Measurements from ENCODE around the gene SLC8B1.
"Not testable (repeated sequence)": the region's sequence is repeated elsewhere in the genome, so short reads cannot be mapped to it uniquely, and the experiment has no call there.

SLC8B1 gene

GRCh38 chr12:113354192-113354591 lies 19.3 kb upstream of the SLC8B1 start:
- not testable (repeated sequence) for DNase-seq

GRCh38 chr12:113351089-113351488 lies 16.2 kb upstream of the SLC8B1 start:
- no peak for DNase-seq

GRCh38 chr12:113348849-113349536 lies 14.1 kb upstream of the SLC8B1 start:
- no peak for DNase-seq

DNA sequence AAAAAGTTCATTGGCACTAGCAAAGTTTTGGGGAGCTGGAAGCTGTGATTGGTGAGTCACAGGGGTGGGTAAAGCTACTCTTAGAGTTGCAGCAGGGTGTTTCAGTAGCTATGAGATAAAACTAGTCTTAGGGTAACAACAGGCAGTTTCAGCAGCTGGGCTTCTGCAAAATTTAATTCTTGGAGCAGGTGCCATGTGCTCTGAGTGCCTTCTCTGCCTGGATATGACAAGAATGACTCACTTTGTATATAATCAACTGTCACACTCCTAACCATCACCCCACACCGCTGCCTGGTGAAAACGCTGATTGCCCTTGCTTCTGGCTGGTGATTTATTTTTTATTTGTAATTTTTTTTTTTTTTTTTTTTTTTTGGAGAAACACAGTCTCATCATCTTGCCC lies 13.0 kb upstream of the SLC8B1 start:
- no peak for DNase-seq

DNA sequence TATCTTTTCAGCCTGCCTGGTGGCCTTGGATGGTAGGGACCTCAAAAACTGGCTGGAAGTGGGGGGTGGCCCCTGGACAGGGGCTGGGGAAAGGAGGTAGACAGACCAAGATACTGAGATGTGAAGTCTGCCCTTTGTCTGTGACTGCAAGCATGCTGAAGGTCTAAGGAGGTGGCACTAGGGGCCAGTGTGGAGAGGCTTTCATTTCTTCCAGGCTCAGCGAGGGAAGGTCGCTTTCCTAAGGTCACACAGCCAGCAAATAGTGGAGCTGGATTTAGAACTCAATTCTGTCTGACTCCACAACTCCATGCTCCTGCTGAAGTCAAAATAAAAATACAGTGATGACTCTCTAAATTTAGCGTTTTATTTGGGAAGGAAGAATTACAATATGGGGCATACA lies 12.2 kb upstream of the SLC8B1 start:
- no peak for DNase-seq

DNA sequence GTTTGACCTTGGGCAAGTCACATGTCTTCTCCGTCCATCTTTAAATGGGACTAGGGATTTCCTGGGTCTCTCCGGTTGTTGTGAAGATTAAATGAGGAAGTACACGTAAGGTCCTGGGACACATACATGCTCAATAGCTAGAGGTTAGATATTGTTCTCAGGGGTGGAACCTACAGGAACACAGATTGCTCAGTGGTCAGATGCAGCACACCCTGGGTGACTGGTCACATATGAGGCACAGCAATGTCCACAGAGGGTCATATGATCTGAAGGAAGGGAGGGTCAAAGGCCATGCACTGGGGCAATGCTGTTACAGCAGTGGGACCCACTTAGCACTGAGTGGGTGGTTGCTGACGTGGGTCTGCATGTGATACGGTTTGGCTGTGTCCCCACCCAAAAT lies 11.4 kb upstream of the SLC8B1 start:
- no peak for DNase-seq

- no peak for DNase-seq
Measured at GRCh38 chr12:113345318-113345717, 10.4 kb upstream of the SLC8B1 start.

- DNase-seq: no peak
Measured at GRCh38 chr12:113341535-113341934, 6.6 kb upstream of the SLC8B1 start.

DNA sequence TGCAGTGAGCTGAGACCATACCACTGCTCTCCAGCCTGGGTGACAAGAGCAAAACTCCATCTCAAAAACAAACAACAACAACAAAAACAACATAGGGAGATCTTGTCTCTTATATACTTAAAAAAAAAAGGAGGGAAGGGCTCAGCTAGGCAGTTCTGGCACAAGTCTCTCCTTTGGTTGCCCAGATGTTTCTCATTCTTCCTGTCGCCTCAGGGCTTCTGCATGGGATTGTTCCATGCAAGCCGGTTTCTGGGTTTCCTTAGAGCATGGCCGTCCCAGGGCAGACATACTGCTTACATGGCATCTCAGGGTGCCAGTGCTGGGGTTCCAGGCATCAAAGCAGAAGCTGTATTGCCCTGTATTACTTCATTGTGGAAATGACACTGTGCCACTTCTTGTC lies 5.2 kb upstream of the SLC8B1 start:
- no peak for DNase-seq

DNA sequence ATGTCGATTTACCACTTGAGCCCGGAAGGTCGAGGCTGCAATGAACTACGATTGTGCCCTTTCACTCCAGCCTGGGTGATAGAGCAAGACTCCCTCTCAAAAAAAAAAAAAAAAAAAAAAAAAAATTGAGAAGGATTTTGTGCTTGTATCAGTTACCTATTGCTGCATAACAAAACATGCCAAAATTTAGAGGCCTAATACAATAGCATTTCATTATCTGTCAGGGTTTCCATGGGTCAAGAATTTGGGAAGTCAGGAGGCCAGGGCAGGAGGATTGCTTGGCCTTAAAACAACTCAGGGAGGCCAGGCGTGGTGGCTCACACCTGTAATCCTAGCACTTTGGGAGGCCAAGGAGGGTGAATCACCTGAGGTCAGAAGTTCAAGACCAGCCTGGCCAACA lies 4.6 kb upstream of the SLC8B1 start:
- DNase-seq: no peak

DNA sequence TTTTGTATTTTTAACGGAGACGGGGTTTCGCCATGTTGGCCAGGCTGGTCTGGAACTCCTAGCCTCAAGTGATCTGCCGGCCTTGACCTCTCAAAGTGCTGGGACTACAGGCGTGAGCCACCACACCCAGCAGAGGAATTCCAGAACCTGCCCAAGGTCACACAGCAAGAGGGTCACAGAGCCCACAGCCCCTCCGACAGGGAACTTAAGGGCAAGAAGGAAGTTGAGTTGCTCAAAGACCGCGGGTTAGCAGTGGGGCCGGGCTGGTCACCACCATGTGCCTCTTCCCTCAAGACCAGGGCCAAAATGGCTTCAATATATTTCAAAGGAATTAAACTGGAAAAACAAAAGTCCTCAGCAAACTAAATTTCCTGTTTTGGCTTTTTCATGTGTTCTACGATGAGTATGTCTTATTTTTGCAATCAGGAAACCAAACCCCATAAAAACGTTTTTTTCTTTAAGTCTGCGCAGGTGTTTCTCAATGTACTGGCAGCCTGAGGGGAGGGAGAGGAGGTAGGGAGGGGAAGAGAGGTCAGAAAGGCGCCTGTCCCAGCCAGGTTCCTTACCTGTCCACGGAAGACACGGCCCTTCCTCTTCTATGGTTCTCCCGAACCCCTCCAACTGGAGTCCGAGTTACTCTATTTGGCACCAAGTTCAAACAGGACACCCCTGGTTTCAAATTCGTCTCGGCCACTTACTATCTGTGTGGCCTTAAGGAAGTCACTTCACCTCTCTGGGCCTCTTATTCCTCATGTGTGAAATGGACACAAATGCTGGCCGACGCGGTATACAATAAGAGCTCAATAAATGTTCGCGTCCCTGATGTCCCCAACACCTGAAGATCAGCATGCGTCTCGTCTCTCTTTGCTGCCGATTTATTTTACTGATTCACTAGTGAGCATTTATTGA lies 778 bp downstream of the SLC8B1 start:
- no peak for DNase-seq

DNA sequence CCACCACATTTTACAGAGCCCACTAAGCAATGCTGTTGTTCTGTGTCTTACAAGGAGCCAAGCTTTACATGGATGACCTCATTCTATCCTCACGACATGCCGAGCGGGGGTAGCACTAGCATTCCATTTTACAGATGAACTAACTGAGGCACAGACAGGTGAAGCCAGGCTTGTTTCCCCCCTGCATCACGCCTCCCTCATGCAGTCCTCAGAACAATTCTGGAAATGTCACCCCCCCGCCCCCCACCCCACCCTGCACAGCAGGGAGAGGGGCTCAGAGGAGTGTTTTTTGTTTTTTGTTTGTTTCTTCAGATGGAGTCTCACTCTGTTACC lies 1.5 kb downstream of the SLC8B1 start:
- no peak for DNase-seq

- DNase-seq: no peak
Measured at GRCh38 chr12:113332688-113333417, 2.1 kb downstream of the SLC8B1 start.

GRCh38 chr12:113330505-113330904 lies 4.4 kb downstream of the SLC8B1 start:
- no peak for DNase-seq

- DNase-seq: no peak
Measured at GRCh38 chr12:113329791-113330417, 5.0 kb downstream of the SLC8B1 start.

DNA sequence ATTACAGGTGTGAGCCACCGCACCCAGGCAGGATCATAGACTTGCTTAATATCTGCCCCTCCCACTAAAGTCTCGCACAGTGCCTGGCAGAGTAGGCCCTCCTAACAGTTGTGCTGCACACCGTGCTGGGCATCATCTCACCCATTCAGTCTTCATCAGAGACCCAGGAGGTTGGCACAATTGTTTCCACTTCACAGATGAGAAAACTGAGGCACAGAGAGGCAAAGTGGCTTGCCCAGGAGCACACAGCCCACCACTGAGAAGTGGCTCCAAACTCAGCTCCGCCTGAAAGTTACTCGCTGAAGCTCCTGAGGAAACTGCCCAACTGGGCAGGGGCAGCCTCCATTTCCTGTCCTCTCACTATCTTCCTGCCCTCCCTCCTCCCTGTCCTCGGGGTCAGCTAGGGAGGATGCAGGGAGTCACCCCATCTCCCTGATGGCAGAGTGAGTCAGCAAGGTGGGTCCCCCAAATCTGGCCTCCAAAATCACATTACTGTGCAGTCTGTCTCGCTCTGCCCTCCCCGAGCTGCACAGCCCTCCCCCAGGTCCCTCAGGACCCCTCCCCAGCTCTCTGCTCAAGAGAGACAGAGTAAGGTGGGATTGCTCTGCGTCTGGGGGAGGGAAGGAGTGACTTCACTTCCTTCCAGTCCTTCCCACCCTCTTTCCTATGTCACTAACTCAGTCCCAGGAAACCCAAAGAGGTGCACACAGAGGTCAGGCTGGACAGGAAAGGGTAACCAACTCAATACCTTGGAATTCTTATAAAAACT lies 5.7 kb downstream of the SLC8B1 start:
- no peak for DNase-seq

DNA sequence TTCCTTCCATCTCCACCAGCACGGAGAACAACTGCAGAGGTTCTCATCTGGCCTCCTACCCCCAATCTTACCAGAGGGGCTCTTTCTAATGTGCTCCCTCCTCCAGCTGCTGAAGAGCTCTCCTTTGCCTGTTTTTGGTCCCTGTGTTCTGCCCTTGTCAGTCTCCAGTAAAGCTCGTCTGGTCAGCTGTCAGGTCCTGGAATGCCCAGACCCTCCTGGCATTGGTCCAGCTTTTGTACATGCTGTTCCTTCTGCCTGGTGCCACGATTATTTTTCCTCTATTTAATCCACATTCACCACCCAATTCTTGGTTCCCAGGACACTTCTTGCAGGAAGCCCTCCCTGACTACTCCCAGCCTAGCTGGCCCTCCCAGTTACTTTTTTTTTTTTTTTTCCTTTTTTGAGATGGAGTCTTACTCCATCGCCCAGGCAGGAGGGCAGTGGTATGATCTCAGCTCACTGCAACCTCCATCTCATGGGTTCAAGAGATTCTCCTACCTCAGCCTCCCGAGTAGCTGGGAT lies 6.5 kb downstream of the SLC8B1 start:
- no peak for DNase-seq

GRCh38 chr12:113326775-113327395 lies 8.0 kb downstream of the SLC8B1 start:
- DNase-seq: no peak

- no peak for DNase-seq
Measured at GRCh38 chr12:113325916-113326315, 9.0 kb downstream of the SLC8B1 start.

- DNase-seq: no peak
Measured at GRCh38 chr12:113322343-113322742, 12.6 kb downstream of the SLC8B1 start.

DNA sequence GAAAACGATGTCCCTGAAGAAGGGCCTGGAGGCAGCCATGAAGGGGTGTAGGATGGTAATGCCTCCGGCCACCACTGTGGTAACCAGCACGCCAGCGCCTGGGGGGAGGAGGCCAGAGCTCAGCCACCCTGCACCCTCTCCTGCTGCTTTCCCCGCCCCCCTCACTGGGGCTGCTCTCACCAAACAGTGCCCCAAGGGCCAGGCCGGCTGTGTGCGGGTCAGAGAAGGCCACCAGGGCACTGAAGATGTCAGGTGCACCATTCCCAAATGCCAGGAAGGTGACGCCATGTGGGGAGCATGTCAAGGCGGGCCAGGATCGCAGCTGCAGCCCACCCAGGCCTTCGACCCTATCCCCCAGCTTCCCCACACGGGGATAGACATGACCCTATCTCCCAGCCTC lies 14.5 kb downstream of the SLC8B1 start:
- DNase-seq: no peak
